A673 (cell line): ENCODE measurements around the gene UBE2L3.
"Not testable (repeated sequence)": the region's sequence is repeated elsewhere in the genome, so short reads cannot be mapped to it uniquely, and the experiment has no call there.

Experiments
- EZH2 ChIP-seq: fragments of 200-600 bp; sonication (generic); IDR thresholded peaks from 2 replicates; pipeline ENCODE4 v1.6.1; 2017; ENCODE audit warnings: borderline replicate concordance, low read depth, mild to moderate bottlenecking, mixed read lengths, antibody characterized with exemption, low read length; ENCODE audit not compliant: poor library complexity, severe bottlenecking
- TF ChIP-seq, protein P1 (sequence below): fragments of 300-800, 200-600 bp; sonication (generic); conservative IDR thresholded peaks from 2 replicates; pipeline ENCODE4 v1.5.1; 2017; ENCODE audit warnings: low read depth, mild to moderate bottlenecking, antibody characterized with exemption, low read length, moderate library complexity, mixed read lengths

DNA sequence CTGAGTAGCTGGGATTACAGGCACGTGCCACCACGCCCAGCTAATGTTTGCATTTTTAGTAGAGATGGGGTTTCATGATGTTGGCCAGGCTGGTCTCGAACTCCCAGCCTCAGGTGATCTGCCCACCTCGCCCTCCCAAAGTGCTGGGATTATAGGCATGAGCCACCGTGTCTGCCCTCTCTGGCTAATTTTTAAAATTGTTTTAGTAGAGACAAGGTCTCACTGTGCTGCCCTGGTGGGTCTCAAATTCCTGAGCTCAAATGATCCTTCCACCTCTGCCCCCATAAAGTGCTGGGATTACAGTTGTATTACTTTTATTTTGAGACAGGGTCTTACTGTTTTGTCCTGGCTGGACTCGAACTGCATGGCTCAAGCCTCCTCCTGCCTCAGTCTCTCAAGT is 78.0 kb downstream of the UBE2L3 start:
- not testable (repeated sequence) for TF ChIP-seq EZH2
- TF ChIP-seq, protein P1, sequence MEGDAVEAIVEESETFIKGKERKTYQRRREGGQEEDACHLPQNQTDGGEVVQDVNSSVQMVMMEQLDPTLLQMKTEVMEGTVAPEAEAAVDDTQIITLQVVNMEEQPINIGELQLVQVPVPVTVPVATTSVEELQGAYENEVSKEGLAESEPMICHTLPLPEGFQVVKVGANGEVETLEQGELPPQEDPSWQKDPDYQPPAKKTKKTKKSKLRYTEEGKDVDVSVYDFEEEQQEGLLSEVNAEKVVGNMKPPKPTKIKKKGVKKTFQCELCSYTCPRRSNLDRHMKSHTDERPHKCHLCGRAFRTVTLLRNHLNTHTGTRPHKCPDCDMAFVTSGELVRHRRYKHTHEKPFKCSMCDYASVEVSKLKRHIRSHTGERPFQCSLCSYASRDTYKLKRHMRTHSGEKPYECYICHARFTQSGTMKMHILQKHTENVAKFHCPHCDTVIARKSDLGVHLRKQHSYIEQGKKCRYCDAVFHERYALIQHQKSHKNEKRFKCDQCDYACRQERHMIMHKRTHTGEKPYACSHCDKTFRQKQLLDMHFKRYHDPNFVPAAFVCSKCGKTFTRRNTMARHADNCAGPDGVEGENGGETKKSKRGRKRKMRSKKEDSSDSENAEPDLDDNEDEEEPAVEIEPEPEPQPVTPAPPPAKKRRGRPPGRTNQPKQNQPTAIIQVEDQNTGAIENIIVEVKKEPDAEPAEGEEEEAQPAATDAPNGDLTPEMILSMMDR = not testable (repeated sequence)
